ENCODE results near the gene PCNX1. TPM values are rescaled to one million over a fixed set of nuclear protein-coding genes. Genes with fewer than 3 reads are reported as not detected.
"Not testable (repeated sequence)": the region's sequence is repeated elsewhere in the genome, so short reads cannot be mapped to it uniquely, and the experiment has no call there.

Gene PCNX1
- total RNA-seq, 6 experiments from 2014 or later, result 35.1 to 49.6 (median 41.1) TPM

DNA sequence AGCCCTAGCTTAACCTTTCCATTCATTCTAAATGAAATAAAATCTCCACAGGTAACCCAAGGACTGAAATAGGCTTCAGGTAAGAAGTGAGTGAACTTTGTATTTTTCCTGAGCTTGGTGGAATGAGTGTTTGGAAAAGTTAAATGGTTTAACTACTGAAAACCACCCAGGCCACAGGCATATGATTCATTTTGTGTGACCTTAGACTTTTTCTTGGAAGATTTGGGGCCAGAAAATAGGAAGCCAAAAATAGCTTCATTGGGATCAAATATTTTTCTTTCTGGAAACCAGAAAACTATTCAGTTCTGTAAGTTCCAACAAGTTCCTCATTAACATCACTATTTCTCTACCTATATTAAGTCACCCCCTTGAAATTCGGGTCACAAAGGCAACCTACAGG, 212.6 kb downstream of the PCNX1 start:
- H3K36me3 Mint-ChIP-seq (ENCODE audit: low read depth), result peaks cover 41% of the 10 kb centered on the region
- H3K27me3 Mint-ChIP-seq (ENCODE audit: insufficient read depth), result peaks cover 14% of the 10 kb centered on the region
- peaks cover 38% of the 10 kb centered on the region for H3K4me1 Mint-ChIP-seq (ENCODE audit: low read depth)
- H3K27ac Mint-ChIP-seq, result peak overlapping the region; percentile 89
- peaks cover 5% of the 10 kb centered on the region; the same call in 1 of the 2 replicates for H3K9me3 Mint-ChIP-seq
- TF ChIP-seq, protein P1, sequence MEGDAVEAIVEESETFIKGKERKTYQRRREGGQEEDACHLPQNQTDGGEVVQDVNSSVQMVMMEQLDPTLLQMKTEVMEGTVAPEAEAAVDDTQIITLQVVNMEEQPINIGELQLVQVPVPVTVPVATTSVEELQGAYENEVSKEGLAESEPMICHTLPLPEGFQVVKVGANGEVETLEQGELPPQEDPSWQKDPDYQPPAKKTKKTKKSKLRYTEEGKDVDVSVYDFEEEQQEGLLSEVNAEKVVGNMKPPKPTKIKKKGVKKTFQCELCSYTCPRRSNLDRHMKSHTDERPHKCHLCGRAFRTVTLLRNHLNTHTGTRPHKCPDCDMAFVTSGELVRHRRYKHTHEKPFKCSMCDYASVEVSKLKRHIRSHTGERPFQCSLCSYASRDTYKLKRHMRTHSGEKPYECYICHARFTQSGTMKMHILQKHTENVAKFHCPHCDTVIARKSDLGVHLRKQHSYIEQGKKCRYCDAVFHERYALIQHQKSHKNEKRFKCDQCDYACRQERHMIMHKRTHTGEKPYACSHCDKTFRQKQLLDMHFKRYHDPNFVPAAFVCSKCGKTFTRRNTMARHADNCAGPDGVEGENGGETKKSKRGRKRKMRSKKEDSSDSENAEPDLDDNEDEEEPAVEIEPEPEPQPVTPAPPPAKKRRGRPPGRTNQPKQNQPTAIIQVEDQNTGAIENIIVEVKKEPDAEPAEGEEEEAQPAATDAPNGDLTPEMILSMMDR (IDR thresholded peaks at IDR 0.05), result no peak
- no peak for DNase-seq
- 0 out of 2 replicates have a peak overlapping the region, but pooled peaks have one; percentile 20 for H3K4me3 Mint-ChIP-seq

DNA sequence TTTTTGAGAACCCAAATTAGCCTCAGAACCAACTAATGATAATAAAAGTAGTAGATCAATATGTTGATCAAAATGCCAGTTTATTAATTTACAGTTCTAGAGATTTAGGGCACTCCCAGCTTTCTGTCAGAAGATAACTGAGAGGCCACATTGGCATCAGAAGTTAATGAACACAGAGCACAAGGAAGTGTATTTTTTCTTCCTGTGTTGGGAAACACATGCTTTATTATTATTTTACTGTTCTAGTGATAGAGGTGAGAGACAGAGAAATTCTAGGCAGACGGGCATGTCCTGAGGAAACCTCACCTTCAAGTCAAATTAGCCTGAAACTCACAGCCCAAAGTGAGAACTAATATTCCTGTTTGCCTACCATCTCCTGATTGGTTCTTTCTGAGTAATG, 213.7 kb downstream of the PCNX1 start:
- H3K9me3 Mint-ChIP-seq, result peaks cover 5% of the 10 kb centered on the region; the same call in 1 of the 2 replicates
- H3K27ac Mint-ChIP-seq, result no peak overlapping the region
- peaks cover 38% of the 10 kb centered on the region for H3K4me1 Mint-ChIP-seq (ENCODE audit: low read depth)
- no peak for DNase-seq
- H3K36me3 Mint-ChIP-seq (ENCODE audit: low read depth), result peaks cover 41% of the 10 kb centered on the region
- peaks cover 14% of the 10 kb centered on the region for H3K27me3 Mint-ChIP-seq (ENCODE audit: insufficient read depth)
- H3K4me3 Mint-ChIP-seq, result no peak overlapping the region
- TF ChIP-seq, protein P1 (IDR thresholded peaks at IDR 0.05), result no peak

DNA sequence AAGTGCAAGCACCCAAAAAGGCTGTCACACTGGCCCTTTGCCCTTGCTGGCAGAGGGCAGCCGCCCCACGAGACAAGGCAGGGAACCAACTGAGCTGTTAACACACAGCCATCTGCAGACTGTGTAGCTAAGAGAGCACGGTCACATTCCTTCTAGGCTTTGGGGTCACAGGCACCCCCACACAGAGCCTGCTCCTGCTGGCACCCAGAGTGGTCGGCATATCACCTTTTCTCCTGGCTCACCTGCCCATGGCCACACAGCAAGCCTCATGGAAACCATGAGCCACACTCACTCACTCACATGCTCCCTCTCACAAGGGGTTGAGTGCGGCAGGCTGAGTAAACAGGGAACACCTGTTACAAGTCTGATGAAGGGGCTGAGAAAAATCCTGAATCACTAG, 214.5 kb downstream of the PCNX1 start:
- peaks cover 14% of the 10 kb centered on the region for H3K27me3 Mint-ChIP-seq (ENCODE audit: insufficient read depth)
- H3K27ac Mint-ChIP-seq, result no peak overlapping the region
- peaks cover 36% of the 10 kb centered on the region for H3K4me1 Mint-ChIP-seq (ENCODE audit: low read depth)
- TF ChIP-seq, protein P1 (IDR thresholded peaks at IDR 0.05), result no peak
- H3K36me3 Mint-ChIP-seq (ENCODE audit: low read depth), result peaks cover 39% of the 10 kb centered on the region
- peaks cover 5% of the 10 kb centered on the region; the same call in 1 of the 2 replicates for H3K9me3 Mint-ChIP-seq
- no peak for DNase-seq
- no peak overlapping the region for H3K4me3 Mint-ChIP-seq

DNA sequence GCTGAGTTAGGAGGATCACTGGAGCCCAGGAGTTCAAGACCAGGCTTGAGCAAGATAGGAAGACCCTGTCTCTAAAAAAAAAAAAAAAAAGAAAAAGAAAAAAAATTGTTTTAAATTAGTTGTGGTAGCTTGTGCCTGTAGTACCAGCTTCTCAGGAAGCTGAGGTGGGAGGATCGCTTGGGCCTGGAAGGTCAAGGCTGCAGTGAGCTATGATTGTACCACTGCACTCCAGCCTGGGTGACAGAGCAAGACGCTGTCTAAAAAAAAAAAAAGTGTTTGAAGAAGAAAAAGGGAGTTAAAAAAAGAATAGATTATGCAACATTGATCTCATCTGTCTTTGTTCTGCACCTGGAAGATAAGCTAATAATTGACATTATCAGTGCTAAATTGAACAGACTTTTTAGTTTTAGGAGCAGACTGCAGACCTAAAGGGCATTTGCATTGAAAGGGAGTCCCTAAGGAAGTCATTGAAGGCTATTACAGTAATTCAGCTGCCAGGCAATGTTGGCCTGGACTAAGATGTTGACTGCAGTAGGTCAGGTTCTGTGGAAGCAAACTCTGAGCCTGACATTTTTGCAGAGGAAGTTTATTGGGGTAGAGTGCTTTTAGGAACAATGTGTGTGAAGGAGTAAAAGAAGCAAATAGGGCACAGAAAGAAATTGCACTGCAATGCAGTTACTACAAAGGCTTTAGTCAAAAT, 215.8 kb downstream of the PCNX1 start:
- Mint-ChIP-seq H3K9me3 (peaks cover 5% of the 10 kb centered on the region; the same call in 1 of the 2 replicates), H3K27ac (no peak overlapping the region), H3K36me3 (ENCODE audit: low read depth) (peaks cover 28% of the 10 kb centered on the region), H3K4me1 (ENCODE audit: low read depth) (peaks cover 23% of the 10 kb centered on the region), H3K4me3 (no peak overlapping the region), H3K27me3 (ENCODE audit: insufficient read depth) (peaks cover 12% of the 10 kb centered on the region)
- no peak for DNase-seq
- TF ChIP-seq, protein P1 (IDR thresholded peaks at IDR 0.05), result no peak

DNA sequence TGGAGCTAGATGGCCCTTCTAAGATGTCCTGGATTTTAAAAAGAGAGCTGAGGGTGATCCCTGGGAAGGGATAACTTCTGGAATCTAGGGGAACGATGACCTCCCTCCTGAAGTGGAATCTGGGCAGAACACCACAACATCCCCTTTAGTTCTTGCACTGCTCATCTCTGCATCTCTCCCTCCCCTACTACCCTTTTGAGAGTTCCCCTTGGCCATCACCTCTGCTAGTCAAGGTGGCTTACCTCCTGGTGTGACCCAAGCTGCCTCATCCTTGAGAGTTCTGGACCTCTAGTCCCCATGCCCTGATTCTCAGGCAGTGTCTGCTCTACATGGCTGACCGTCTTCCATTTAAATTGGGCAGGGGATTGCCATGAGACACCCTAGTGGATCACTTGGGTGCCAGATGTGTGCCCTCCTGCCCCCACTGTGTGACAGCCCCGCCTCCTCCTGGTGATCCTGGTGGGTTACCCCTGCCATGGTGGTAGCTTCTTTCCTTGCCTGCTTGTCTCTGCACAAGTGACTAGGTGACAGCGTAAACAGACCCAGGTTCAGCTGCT, 216.4 kb downstream of the PCNX1 start:
- peaks cover under 1% of the 10 kb centered on the region; the same call in 1 of the 2 replicates for H3K9me3 Mint-ChIP-seq
- peaks cover 22% of the 10 kb centered on the region for H3K36me3 Mint-ChIP-seq (ENCODE audit: low read depth)
- TF ChIP-seq, protein P1 (IDR thresholded peaks at IDR 0.05), result no peak
- no peak overlapping the region for H3K4me3 Mint-ChIP-seq
- DNase-seq, result no peak
- H3K27me3 Mint-ChIP-seq (ENCODE audit: insufficient read depth), result peaks cover 9% of the 10 kb centered on the region
- peaks cover 16% of the 10 kb centered on the region for H3K4me1 Mint-ChIP-seq (ENCODE audit: low read depth)
- no peak overlapping the region for H3K27ac Mint-ChIP-seq

DNA sequence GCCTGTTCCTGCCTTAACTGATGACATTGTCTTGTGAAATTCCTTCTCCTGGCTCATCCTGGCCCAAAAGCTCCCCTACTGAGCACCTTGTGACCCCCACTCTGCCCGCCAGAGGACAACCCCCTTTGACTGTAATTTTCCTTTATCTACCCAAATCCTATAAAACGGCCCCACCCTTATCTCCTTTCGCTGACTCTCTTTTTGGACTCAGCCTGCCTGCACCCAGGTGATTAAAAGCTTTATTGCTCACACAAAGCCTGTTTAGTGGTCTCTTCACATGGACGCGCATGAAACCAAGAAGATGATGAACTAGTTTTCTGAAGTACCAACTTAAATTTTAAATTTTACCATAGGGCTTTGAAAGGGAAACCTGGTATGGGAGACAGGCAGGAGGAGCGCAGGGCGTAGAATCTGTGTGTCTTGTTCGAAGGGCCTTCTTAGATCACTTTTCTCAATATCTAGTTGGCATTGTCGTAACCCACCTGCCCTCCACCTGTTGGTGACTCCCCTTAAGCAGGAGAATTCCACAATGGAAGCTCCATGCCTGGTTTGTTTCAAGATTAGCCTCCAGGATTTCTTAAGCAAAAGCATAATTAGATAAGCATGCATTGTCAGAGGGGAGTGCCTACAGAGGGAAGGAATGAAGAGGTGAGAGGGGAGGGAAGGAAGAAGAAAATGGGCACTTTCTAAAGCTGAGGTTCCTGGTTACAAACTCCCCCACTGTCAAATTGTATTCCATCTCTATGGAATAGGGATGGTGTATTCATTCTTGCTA, 222.6 kb downstream of the PCNX1 start:
- H3K27me3 Mint-ChIP-seq (ENCODE audit: insufficient read depth); DNase-seq; H3K9me3 Mint-ChIP-seq; H3K36me3 Mint-ChIP-seq (ENCODE audit: low read depth): not testable (repeated sequence)
- H3K27ac Mint-ChIP-seq, result peak overlapping the region; percentile 96
- peak overlapping the region; percentile 83 for H3K4me3 Mint-ChIP-seq
- H3K4me1 Mint-ChIP-seq (ENCODE audit: low read depth), result peaks cover 42% of the 10 kb centered on the region

Measured in HFFc6 (cell line).